Liver (tissue), 3 donors: ENCODE data around the gene BMP6.

ENCODE experiments used
- EGR1 ChIP-seq, 2 donors: IDR thresholded peaks; 2 replicates each; pipeline ENCODE4 v1.6.1; 2016 to 2018; ENCODE audit warnings: antibody characterized with exemption in 2 of 2, low read depth in 2 of 2
- HNF4A ChIP-seq, 2 donors: conservative IDR thresholded peaks; 2 replicates each; pipeline ENCODE4 v1.6.1; 2016; ENCODE audit warnings: antibody characterized with exemption in 2 of 2, mild to moderate bottlenecking in 2 of 2
- RAD21 ChIP-seq, 2 donors: IDR thresholded peaks; 2 replicates each; pipeline ENCODE4 v1.6.1; 2016; ENCODE audit warnings: antibody characterized with exemption in 2 of 2, mild to moderate bottlenecking in 2 of 2
- RXRA ChIP-seq, 2 donors: IDR thresholded peaks; 2 replicates each; pipeline ENCODE4 v1.6.1; 2017 to 2018; ENCODE audit warnings: antibody characterized with exemption in 2 of 2, mild to moderate bottlenecking in 1 of 2
- SP1 ChIP-seq: IDR thresholded peaks from 2 replicates; pipeline ENCODE4 v1.6.1; 2018; ENCODE audit warnings: antibody characterized with exemption, mild to moderate bottlenecking
- TF ChIP-seq, protein P1 (sequence below): fragments of 150-350 bp; IDR thresholded peaks from 2 replicates; pipeline ENCODE4 v1.5.1; 2017; ENCODE audit warnings: improper control_type of control experiment, low read depth, low read length; ENCODE audit not compliant: missing input control
- TF ChIP-seq, protein P2 (sequence below): IDR thresholded peaks from 2 replicates; pipeline ENCODE4 v1.6.1; 2016; ENCODE audit warnings: antibody characterized with exemption
- TF ChIP-seq, protein P3 (sequence below): IDR thresholded peaks from 2 replicates; pipeline ENCODE4 v1.6.1; 2016; ENCODE audit warnings: antibody characterized with exemption
- donor health status: healthy.
- donor health status: healthy.

- TF ChIP-seq, protein P1, sequence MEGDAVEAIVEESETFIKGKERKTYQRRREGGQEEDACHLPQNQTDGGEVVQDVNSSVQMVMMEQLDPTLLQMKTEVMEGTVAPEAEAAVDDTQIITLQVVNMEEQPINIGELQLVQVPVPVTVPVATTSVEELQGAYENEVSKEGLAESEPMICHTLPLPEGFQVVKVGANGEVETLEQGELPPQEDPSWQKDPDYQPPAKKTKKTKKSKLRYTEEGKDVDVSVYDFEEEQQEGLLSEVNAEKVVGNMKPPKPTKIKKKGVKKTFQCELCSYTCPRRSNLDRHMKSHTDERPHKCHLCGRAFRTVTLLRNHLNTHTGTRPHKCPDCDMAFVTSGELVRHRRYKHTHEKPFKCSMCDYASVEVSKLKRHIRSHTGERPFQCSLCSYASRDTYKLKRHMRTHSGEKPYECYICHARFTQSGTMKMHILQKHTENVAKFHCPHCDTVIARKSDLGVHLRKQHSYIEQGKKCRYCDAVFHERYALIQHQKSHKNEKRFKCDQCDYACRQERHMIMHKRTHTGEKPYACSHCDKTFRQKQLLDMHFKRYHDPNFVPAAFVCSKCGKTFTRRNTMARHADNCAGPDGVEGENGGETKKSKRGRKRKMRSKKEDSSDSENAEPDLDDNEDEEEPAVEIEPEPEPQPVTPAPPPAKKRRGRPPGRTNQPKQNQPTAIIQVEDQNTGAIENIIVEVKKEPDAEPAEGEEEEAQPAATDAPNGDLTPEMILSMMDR, result no peak
- TF ChIP-seq, protein P2, sequence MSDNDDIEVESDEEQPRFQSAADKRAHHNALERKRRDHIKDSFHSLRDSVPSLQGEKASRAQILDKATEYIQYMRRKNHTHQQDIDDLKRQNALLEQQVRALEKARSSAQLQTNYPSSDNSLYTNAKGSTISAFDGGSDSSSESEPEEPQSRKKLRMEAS, result no peak
- TF ChIP-seq, protein P3, sequence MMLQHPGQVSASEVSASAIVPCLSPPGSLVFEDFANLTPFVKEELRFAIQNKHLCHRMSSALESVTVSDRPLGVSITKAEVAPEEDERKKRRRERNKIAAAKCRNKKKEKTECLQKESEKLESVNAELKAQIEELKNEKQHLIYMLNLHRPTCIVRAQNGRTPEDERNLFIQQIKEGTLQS, result no peak
- TF ChIP-seq HNF4A (conservative IDR thresholded peaks at IDR 0.05) (no peak), RXRA (IDR thresholded peaks at IDR 0.05) (no peak), EGR1 (IDR thresholded peaks at IDR 0.05; ENCODE audit: low read depth in 2 of 2) (no peak), RAD21 (IDR thresholded peaks at IDR 0.05) (no peak), SP1 (no peak)
Observed at GRCh38 chr6:7784248-7784647, 58.3 kb downstream of the BMP6 start.
